GM19395 (cell line): ENCODE measurements around the gene GTF2F2.
A peak's percentile ranks its signal among the peaks of the same experiment; 100 is the strongest.

ENCODE experiments used
- ATAC-seq: cut with Tn5 transposase; IDR thresholded peaks from one replicate; pipeline ENCODE4 v1.9.1; 2021; ENCODE audit warnings: mild to moderate bottlenecking, moderate library complexity; ENCODE audit not compliant: unreplicated experiment

GTF2F2 gene

DNA sequence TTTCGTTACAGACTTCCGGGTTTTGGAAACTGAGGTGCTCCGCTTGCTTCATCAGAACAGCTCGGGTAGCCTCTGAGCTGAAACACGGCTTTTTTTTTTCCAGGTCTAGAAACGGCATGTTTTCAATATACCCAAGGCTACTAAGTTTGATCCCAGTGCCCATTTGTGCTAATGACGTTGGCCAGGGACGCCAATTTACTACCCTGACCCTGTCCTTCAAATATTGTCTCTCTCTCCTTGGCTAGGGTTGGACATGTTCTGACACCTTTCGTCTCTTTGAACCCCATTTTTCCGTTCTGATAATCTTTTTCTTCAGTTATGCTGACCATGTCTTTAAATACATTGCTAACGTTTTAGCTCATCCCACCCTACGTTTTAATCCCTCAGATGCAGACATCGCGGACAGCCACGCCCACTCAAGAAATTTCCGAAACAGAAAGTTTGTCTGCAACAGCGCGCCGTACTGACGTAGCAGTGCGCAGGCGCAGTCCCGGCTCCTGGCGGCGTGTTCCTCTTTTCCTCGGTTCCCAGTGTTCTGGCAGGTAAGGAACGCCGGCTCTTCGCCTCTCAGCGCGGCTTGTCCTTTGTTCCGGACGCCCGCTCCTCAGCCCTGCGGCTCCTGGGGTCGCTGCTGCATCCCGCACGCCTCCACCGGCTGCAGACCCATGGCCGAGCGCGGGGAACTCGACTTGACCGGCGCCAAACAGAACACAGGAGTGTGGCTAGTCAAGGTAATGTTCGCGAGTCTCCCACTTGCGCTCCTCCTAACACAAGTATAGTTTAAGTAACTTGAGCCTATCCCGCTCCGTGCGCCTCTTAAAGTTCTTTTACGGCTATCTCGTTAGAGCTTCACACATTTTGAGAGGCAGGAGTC, at the start of gene GTF2F2:
TSS of gene GTF2F2 (plus strand) at position 520 of the 874 bp plus-strand sequence. CDS start at position 666, 146 bp downstream.
- ATAC-seq, result peak; percentile 82

DNA sequence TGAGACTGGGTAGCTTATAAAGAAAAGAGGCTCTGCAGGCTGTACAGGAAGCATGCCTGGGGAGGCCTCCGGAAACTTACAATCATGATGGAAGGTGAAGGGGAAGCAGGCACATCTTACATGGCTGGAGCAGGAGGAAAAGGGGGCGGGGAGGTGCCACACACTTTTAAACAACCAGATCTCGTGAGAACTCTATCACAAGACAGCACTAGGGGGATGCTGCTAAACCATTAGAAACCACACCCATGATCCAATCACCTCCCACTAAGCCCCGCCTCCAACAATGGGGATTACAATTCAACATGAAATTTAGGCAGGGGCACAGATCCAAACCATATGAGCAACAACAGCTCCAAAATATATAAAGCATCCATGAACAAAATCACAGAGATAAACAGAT, 46.5 kb upstream of the GTF2F2 start:
- no peak for ATAC-seq

- ATAC-seq, result no peak
Measured at GRCh38 chr13:45074721-45075120, 45.6 kb upstream of the GTF2F2 start.

- ATAC-seq, result no peak
Measured at GRCh38 chr13:45078003-45078402, 42.3 kb upstream of the GTF2F2 start.

- ATAC-seq, result no peak
Measured at GRCh38 chr13:45082964-45083363, 37.3 kb upstream of the GTF2F2 start.

DNA sequence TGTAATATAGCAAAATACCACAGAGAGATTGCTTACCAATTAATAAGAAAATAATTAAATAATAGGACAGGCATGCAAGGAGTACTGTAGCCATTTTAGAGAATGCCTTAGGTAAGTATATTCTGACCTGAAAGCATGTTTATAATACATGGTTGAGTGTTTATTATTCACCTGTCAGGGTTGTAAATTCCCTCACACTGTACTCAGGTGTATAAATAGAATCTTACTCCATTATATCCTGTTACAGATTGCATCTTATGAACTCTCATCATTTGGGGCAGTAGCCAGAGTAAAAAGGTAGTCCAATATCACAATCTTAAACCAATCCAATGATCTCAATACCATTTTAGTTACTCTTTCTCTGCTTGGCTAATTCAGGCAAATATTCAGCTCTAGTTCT, 35.8 kb upstream of the GTF2F2 start:
- ATAC-seq, result no peak

GRCh38 chr13:45086484-45086883, 33.8 kb upstream of the GTF2F2 start:
- ATAC-seq, result no peak

DNA sequence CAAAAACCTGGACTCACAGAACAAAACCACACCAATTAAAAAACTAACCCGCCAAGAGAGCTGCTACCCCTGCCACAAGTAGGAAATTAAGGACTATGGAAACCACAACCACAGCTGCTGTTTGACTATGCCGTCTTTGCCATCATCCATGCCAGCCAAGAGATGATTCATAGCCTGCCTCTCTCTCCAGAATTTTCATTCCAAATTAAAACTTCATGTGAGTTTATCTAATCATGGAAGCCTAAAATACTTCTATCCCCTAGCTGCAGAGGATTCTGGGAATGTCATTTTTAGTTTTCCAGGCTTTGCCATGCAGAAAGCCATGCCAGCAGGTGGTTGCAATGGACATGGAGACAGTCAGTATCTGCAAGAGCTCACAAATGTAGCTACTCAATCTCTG, 27.6 kb upstream of the GTF2F2 start:
- ATAC-seq, result no peak

- no peak for ATAC-seq
Measured at GRCh38 chr13:45100573-45101262, 19.6 kb upstream of the GTF2F2 start.

DNA sequence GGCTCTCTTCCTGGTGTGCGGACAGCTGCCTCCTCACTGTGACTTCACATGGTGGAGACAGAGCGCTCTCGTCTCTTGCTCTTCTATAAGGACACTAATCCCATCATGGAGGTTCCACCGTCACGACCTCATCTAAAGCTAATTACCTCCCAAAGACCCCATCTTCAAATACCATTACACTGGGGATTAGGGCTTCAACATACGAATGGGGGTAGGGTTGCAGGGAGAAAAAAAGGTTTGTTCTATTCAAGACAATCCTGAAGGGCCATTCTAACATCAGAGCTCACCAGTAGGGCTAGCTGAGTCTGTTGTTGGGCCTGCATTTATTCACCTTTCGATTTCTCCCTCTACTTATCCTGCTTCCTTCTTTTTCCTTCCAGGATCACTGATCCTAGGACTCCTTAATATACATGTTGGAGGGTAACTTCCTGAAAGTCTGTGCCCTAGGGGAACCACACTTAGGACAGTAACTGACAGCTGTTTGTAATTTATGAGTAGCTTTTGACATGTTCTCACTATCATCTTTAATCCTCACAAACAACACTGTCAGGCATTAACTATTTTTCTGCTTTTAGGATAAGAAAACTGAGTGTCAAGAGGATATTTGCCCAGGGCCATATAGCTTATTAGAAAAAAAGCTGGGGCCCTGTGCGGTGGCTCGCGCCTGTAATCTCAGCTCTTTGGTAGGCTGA, 18.8 kb upstream of the GTF2F2 start:
- no peak for ATAC-seq

DNA sequence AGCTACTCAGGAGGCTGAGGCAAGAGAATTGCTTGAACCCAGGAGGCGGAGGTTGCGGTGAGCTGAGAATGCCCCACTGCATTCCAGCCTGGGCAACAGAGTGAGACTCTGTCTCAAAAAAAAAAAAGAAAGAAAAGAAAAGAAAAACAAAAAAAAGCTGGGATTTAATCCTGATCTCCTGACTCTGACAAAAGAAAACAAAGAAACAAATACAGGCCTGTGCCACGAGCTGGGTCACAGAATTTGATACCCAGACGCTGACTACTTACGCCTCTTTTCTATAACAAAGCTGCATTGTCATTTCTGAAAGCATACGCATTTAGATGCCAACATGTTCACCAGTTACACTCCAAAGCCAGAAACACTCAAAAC, 18.2 kb upstream of the GTF2F2 start:
- ATAC-seq, result no peak

DNA sequence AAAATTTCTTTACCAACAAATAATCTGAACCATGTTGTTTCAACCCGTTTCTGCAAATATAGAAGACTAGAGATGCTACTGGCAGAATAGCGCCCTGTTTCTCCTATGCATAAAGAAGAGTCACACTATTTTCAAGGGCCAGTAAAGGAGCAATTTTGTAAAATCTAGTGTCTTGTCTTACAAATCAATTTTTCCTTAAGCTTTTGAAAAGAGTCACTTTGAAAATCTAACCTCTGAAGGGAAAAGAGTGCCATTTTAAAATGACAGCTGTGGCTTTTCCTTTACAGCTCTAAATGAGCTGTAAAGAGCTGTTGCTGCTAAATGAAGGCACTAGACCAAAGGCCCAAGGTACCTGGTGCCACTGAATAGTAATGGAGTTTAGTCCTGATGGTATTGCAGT, 16.9 kb upstream of the GTF2F2 start:
- ATAC-seq, result no peak

DNA sequence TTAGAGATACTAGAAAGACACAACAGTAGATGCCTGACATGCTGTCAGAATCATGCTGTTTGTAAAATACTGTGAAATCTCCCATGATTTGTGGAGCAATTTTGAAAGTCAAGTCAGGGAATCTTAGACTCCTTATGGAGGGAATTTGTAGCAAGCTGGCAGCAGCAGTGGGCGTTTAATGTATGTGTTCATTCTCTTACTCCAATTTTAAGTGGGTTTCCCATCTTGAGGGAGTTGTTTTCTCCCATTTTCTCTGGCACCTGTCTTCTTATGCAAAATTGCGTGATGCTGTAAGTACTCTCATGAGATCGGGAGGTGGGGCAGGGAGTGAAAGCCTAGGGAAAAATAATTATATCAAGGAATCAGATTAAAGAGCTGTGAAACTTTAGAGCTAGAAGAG, 16.0 kb upstream of the GTF2F2 start:
- no peak for ATAC-seq

GRCh38 chr13:45105895-45106294, 14.4 kb upstream of the GTF2F2 start:
- ATAC-seq, result no peak

DNA sequence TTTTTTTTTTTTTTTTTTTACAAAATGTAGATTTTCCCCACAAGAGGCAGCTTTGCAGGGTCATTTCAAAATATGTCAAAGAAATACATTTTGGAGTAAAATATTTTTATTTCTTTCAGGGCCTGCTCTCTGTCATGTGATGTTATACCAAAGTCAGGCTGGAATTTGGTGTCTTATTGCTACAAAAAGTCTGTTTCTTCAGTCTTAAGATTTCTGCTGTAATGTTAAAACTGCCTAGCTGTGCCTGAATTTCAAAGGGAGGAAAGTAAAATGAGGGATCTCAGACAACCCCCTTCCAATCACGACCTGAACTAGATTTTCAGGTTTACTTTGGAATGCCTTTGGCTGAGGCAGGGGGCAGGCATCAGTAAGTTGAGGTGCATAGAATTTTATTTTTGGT, 12.8 kb upstream of the GTF2F2 start:
- ATAC-seq, result no peak

DNA sequence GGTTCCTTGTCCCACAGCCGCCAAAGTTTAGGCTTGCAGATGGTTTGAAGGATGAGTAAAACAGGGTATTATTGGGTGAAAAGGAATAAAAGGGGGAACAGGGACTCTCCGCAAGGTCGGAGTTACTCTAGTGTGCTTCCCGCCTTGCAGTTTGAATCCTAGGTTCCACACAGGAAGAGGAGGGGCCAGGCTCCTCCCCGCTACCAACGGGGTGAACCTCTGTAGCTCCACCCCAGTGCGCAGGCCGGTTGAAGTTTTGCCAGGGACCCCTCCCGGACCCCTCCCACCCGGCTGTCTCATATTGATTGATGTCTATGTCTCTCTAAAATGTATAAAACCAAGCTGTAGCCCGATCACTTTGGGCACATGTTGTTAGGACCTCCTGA, 11.6 kb upstream of the GTF2F2 start:
- peak; percentile 24 for ATAC-seq

GRCh38 chr13:45109102-45109720, 11.1 kb upstream of the GTF2F2 start:
- peak; percentile 92 for ATAC-seq

DNA sequence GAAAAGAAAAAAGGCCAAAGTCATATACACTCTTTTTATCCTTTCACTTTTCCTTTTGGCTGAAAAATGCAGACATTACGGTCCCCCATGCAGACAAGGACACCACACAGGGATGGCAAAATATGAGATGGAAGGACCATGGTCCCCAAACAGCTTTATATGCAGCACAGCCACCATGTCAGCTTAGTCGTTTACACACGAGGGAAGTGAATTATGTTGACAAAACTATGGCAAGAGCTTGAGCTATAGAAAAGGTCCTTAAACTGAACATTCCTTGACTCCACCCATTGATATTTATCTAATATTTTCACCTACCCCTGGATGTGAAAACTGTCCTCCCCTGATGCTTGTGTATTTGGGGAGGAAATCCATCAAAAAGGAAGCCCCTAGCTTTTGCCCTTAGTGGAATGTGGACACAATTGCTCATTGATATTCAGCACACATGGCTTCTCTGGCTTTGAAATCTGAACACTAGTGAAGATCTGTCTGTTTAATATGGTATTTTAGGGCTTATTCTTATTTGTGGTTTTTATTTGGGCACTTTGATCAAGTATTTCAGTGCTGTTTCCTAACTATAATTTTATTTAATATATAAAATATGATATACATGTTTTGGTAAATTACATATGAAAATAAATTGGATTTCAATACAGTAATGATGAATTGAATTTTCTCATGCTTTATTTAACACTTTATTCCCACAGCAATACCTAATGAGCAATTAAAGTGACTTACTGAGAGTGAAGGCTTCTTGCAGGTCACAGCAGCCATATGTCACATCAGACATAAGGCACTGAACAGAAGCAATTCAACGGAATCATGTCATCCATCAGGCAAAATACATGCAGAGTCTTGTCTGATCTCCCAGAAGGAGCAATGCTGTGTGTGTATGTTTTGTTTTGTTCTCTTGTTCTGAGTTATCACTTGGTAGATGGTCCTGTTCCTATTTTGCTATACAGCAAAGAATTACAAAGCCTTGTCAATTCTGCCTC, 6.8 kb upstream of the GTF2F2 start:
- ATAC-seq, result no peak

- peak; percentile 11 for ATAC-seq
Measured at GRCh38 chr13:45119469-45119990, 780 bp upstream of the GTF2F2 start.
